Measurements from ENCODE around the gene FOXD4L4. TPM values are rescaled to one million over a fixed set of nuclear protein-coding genes. Genes with fewer than 3 reads are reported as not detected.
"Not testable (repeated sequence)": the region's sequence is repeated elsewhere in the genome, so short reads cannot be mapped to it uniquely, and the experiment has no call there.

FOXD4L4 gene
- total RNA-seq = 0.41 TPM

DNA sequence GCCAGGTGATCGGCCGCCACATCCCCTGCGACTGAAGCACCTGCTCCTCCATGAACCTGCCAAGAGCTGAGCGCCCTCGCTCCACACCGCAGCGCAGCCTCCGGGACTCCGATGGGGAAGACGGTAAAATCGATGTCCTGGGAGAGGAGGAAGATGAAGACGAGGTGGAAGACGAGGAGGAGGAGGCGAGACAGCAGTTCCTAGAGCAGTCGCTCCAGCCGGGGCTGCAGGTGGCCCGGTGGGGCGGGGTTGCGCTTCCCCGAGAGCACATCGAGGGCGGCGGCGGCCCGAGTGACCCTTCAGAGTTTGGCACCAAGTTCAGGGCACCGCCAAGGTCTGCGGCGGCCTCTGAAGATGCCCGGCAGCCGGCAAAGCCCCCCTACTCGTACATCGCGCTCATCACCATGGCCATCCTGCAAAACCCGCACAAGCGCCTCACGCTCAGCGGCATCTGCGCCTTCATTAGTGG lies at the start of gene FOXD4L4:
TSS of gene FOXD4L4 (plus strand) at position 51 of the 469 bp plus-strand sequence. CDS start at position 51, 0 bp downstream.
- not testable (repeated sequence) for FAIRE-seq; DNase-seq (ENCODE audit: low spot score in 2 of 2)

DNA sequence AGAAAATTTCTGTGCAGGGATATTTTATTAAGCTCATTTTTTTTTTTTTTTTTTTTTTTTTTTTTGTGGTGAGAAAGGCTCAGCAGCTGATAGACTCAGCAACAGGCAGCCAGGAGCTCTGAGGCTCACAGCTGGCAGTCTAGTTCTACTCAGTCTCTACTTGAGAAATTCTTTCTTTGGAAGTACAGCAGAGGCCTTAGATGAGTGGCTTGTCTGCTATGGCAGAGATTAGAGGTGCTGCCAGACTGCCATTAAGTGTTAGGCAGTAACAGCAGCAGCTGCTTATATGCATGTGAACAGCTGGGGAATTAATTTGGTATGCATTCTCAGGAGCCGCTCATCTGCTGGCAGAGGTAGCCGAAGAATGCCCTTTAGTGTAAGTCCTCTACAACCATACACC lies 33.4 kb upstream of the FOXD4L4 start:
- not testable (repeated sequence) for DNase-seq (ENCODE audit: low spot score in 2 of 2); FAIRE-seq

DNA sequence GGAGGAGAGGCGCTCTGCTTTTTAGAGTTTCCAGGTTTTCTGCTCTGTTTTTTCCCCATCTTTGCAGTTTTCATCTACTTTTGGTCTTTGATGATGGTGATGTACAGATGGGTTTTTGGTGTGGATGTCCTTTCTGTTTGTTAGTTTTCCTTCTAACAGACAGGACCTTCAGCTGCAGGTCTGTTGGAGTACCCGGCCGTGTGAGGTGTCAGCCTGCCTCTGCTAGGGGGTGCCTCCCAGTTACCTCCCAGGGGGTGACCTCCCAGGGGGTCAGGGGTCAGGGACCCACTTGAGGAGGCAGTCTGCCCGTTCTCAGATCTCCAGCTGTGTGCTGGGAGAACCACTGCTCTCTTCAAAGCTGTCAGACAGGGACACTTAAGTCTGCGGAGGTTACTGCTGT lies 22.5 kb upstream of the FOXD4L4 start:
- not testable (repeated sequence) for FAIRE-seq; DNase-seq (ENCODE audit: low spot score in 2 of 2)

DNA sequence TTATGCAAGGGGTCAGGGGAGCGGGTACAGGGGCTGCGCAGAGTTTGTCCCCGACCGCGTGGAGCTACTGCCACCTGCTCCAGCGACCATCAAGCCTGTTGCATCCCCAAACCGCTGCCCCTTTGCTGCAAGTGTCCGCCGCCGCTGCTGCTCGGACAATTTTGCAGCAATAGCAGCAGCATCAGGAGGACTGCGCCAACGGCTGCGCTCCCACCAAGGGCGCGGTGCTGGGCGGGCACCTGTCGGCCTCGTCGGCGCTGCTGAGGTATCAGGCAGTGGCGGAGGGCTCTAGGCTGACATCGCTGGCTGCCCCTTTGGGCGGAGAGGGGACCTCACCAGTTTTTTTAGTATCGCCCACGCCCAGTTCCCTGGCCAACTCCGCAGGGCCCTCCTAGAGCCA lies 1.2 kb downstream of the FOXD4L4 start:
- not testable (repeated sequence) for FAIRE-seq; DNase-seq (ENCODE audit: low spot score in 2 of 2)

Other genes with a start within 250 kb of the FOXD4L4 start
- 42.0 TPM for gene ZNG1E, start 61.2 kb upstream of the FOXD4L4 start, total RNA-seq

Measured in frontal cortex (tissue), 4 donors.